Kidney (tissue), 14 donors: ENCODE results near the gene CAMTA1. TPM values are rescaled to one million over a fixed set of nuclear protein-coding genes. Genes with fewer than 3 reads are reported as not detected.

Source experiments
- DNase-seq, 5 donors: peaks; one replicate each; pipeline ENCODE4 v3.0.0-alpha.2; 2013 to 2020
- FAIRE-seq: peaks from 2 replicates; lab custom pipeline; 2012; peaks lifted over from hg19 to GRCh38; lab: Jason Lieb, UNC
- H3K27ac ChIP-seq, 2 donors: one replicate each; pipeline ENCODE4 v1.7.0; 2013; ENCODE audit warnings: low read depth in 2 of 2, low read length in 2 of 2, inconsistent platforms in 1 of 2
- H3K27me3 ChIP-seq: one replicate; pipeline ENCODE4 v1.7.1; 2013; ENCODE audit warnings: low read length, inconsistent platforms; ENCODE audit not compliant: control insufficient read depth, insufficient read depth
- H3K36me3 ChIP-seq, 3 donors: one replicate each; pipeline versions ENCODE4 v1.7.0 to v1.7.1; 2013; ENCODE audit warnings: low read length in 3 of 3, control low read depth in 1 of 3, inconsistent platforms in 1 of 3; ENCODE audit not compliant: insufficient read depth in 3 of 3, control insufficient read depth in 2 of 3
- H3K4me1 ChIP-seq, 3 donors: one replicate each; pipeline versions ENCODE4 v1.7.0 to v1.7.1; 2013; ENCODE audit warnings: low read length in 3 of 3, inconsistent platforms in 1 of 3, low read depth in 1 of 3; ENCODE audit not compliant: control insufficient read depth in 2 of 3, insufficient read depth in 2 of 3
- H3K4me3 ChIP-seq, 3 donors: one replicate each; pipeline versions ENCODE4 v1.7.0 to v1.8.1; 2013; ENCODE audit warnings: low read length in 3 of 3, control low read depth in 1 of 3, inconsistent platforms in 1 of 3
- H3K9ac ChIP-seq, 3 donors: one replicate each; pipeline versions ENCODE4 v1.7.0 to v1.7.1; 2013; ENCODE audit warnings: low read length in 3 of 3, control low read depth in 1 of 3, inconsistent platforms in 1 of 3
- H3K9me3 ChIP-seq, 3 donors: one replicate each; pipeline versions ENCODE4 v1.7.0 to v1.7.1; 2013; ENCODE audit warnings: low read length in 3 of 3, control low read depth in 1 of 3, inconsistent platforms in 1 of 3; ENCODE audit not compliant: control insufficient read depth in 2 of 3, insufficient read depth in 1 of 3
- CTCF ChIP-seq: IDR thresholded peaks from 3 replicates; pipeline ENCODE4 v1.5.1; 2012; ENCODE audit warnings: mild to moderate bottlenecking, moderate library complexity, borderline replicate concordance; ENCODE audit not compliant: insufficient read depth; ENCODE audit errors: extremely low read depth
- intact Hi-C: fragments of 100-400 bp; cut with DNase I; formaldehyde crosslinking; loops from one replicate; pipeline ENCODE4 v1.11.1; 2022
- polyA plus RNA-seq: library from polyadenylated mRNA; stranded (reverse); fragments of 350-450 nt; fragmentation: Illumina TruSeq; extraction: RNeasy Lipid Tissue Mini Kit (QIAGEN cat#74804); gene quantifications from one replicate; pipeline ENCODE4 v1.2.3, GENCODE V29; 2014; ENCODE audit warnings: low read depth, low replicate concordance; ENCODE audit not compliant: insufficient read depth
- total RNA-seq: library from RNA; stranded (reverse); fragmentation: NEBNext Ultra II Directional; extraction: Animal tissue kit (Norgen Biotek cat#: 25700); gene quantifications from one replicate; pipeline ENCODE4 v1.2.1, GENCODE V29; 2021
- donor health status: control.
- donor health status: control.
- donor health status: control.
- donor health status: control.
- donor health status: control.
- donor health status: DM: yes; HTN: yes; CAD: no.
- donor health status: Normal renal cell carcinoma (clear cell type).

CAMTA1 gene
- total and polyA plus RNA-seq, 2 donors from 2014 or later, result 79.0 to 170 TPM

GRCh38 chr1:6819246-6820040 is 34.2 kb downstream of the CAMTA1 start:
- no peak for TF ChIP-seq CTCF
- no peaks in the 10 kb centered on the region for H3K36me3 ChIP-seq
- intact Hi-C loops, result no loop called here
- no peaks in the 10 kb centered on the region for H3K9me3 ChIP-seq
- DNase-seq (no peak), FAIRE-seq (no peak)
- no peaks in the 10 kb centered on the region for H3K27me3 ChIP-seq
- no peak overlapping the region for H3K9ac ChIP-seq
- H3K4me3 ChIP-seq, result no peak overlapping the region
- peaks cover 0 to 28% (median 3%) of the 10 kb centered on the region in 3 donors for H3K4me1 ChIP-seq
- no peak overlapping the region for H3K27ac ChIP-seq

DNA sequence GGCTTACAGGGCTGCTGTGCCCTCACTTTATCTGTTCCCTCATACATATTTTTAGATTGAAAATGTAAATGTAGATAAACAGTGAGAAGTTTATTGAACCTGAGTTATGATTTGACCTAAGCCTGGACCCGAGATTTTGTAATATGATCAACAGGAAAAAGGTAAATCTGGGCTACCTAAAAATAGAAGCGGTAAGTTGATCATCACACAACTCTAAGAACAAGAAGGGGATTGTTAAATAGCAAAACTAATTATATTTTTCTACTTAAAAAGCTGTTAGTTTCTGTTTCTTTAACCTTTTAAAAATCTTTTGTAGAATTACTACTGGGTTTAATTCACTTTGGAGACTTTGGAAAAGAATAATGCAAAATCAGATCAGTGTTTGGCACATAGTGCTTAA is 35.6 kb downstream of the CAMTA1 start:
- intact Hi-C loops, result no loop called here
- TF ChIP-seq CTCF, result no peak
- no peak overlapping the region for H3K9ac ChIP-seq
- H3K36me3 ChIP-seq, result no peaks in the 10 kb centered on the region
- peaks cover 0 to 31% (median 3%) of the 10 kb centered on the region in 3 donors for H3K4me1 ChIP-seq
- no peak overlapping the region for H3K27ac ChIP-seq
- FAIRE-seq (peak; percentile 55), DNase-seq (no peak)
- no peaks in the 10 kb centered on the region for H3K27me3 ChIP-seq
- no peaks in the 10 kb centered on the region for H3K9me3 ChIP-seq
- H3K4me3 ChIP-seq, result no peak overlapping the region

- Histone ChIP-seq H3K9me3 (no peaks in the 10 kb centered on the region), H3K9ac (peak overlapping the region in 1 of 3 donors; percentile 17), H3K36me3 (no peaks in the 10 kb centered on the region), H3K27ac (peak overlapping the region; percentile 51 to 81), H3K4me3 (peak overlapping the region in 1 of 3 donors; percentile 3), H3K27me3 (no peaks in the 10 kb centered on the region), H3K4me1 (peaks cover 0 to 32% (median 0%) of the 10 kb centered on the region in 3 donors)
- no peak for TF ChIP-seq CTCF
- intact Hi-C loops, result no loop called here
- FAIRE-seq, result peak; percentile 49
- peak in 2 of 5 donors; percentile 78 to 80 for DNase-seq
These were observed 37.5 kb downstream of the CAMTA1 start for GRCh38 chr1:6822530-6823359.
